ENCODE measurements around the gene RNF220.

Gene RNF220

DNA sequence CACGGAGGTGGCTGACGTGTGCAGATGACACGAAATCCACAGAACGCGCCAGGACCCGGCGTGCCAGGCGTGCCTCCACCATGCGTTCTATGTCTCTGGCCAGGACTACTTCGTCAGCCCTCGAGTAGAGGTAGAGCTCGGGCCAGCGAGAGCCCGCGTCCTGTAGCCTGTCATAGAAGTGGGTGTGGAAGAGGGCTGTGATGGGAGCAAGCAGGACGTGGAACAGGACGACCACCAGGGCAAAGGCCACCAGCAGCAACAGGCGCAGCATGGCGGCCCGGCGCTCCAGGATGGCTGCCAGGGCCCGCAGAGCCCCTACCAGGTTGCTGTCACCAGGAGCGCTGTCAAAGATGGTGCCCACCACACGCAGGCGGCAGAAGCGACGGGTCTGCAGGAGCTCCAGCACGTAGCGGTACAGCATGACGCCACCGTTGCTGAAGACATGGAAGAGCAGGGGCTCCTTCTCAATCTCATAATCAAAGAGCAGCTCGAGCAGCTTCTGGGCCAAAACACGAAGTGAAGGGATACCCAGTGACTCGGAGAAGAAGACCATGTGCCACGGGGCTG is 249.6 kb downstream of the RNF220 start:
- DNase-seq (ENCODE audit: low read depth): no peak
- TF ChIP-seq, protein P1, sequence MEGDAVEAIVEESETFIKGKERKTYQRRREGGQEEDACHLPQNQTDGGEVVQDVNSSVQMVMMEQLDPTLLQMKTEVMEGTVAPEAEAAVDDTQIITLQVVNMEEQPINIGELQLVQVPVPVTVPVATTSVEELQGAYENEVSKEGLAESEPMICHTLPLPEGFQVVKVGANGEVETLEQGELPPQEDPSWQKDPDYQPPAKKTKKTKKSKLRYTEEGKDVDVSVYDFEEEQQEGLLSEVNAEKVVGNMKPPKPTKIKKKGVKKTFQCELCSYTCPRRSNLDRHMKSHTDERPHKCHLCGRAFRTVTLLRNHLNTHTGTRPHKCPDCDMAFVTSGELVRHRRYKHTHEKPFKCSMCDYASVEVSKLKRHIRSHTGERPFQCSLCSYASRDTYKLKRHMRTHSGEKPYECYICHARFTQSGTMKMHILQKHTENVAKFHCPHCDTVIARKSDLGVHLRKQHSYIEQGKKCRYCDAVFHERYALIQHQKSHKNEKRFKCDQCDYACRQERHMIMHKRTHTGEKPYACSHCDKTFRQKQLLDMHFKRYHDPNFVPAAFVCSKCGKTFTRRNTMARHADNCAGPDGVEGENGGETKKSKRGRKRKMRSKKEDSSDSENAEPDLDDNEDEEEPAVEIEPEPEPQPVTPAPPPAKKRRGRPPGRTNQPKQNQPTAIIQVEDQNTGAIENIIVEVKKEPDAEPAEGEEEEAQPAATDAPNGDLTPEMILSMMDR (conservative IDR thresholded peaks at IDR 0.05; ENCODE audit: low read depth, low read length): no peak
- H3K4me3 ChIP-seq (ENCODE audit: low read depth, low read length): no peak overlapping the region

DNA sequence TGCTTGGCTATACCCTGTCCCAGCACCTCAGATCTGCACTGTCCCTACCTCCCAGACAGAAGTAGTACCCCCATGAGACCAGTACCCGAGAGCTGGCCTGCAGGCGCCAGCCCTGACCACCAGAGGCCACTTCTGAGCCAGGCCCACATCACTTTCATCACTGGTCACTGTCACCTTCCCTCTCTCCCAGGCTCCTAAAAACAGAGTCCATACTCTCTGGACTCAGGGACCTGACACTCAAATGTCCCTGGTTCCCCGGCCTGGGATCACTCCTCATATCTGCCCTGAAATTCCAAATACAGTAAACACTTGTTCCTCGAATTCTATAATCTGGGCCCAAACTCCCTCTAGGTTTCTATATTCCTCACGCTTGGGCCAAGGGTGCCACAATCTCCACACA is 250.6 kb downstream of the RNF220 start:
- H3K4me3 ChIP-seq (ENCODE audit: low read depth, low read length): no peak overlapping the region
- TF ChIP-seq, protein P1 (conservative IDR thresholded peaks at IDR 0.05; ENCODE audit: low read depth, low read length): peak; percentile 88
- DNase-seq (ENCODE audit: low read depth): peak; percentile 29

DNA sequence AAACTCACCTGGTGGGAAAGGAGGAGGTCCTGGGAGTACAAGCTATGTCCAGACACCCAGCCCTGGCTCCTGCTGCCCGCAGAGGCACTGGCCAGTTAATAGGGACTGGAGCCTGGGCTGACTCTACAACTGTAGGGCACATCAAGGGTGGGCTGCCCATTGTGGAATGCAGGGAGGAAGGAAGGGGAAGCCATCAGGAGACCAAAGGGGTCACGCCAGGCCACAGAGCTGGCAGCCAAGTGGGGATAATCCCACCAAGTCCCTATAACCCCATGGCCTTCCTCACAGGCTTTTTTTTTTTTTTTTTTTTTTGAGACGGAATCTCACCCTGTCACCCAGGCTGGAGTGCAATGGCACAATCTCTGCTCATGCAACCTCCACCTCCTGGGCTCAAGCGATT is 254.5 kb downstream of the RNF220 start:
- TF ChIP-seq, protein P1 (conservative IDR thresholded peaks at IDR 0.05; ENCODE audit: low read depth, low read length): no peak
- H3K4me3 ChIP-seq (ENCODE audit: low read depth, low read length): no peak overlapping the region
- DNase-seq (ENCODE audit: low read depth): no peak

DNA sequence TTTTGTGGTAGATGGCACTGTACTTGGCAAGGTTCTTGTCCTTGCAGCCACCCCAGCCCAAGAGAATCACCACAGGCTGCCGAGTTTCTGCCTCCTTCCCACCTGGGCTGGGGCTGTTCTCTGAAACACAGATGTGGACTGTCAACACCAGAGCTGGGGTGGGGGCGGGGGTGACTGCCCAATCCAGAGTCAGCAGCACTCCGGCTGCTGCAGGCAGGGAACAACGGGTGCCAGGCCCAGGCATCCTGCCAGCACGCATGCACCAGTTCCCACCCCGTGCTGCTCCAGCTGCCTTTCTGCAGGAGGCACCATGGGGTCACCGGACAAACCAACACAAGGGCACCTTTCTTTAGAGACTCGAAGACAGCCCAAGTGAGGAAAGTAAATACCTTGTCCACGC is 255.1 kb downstream of the RNF220 start:
- no peak overlapping the region for H3K4me3 ChIP-seq (ENCODE audit: low read depth, low read length)
- TF ChIP-seq, protein P1 (conservative IDR thresholded peaks at IDR 0.05; ENCODE audit: low read depth, low read length): no peak
- no peak for DNase-seq (ENCODE audit: low read depth)

DNA sequence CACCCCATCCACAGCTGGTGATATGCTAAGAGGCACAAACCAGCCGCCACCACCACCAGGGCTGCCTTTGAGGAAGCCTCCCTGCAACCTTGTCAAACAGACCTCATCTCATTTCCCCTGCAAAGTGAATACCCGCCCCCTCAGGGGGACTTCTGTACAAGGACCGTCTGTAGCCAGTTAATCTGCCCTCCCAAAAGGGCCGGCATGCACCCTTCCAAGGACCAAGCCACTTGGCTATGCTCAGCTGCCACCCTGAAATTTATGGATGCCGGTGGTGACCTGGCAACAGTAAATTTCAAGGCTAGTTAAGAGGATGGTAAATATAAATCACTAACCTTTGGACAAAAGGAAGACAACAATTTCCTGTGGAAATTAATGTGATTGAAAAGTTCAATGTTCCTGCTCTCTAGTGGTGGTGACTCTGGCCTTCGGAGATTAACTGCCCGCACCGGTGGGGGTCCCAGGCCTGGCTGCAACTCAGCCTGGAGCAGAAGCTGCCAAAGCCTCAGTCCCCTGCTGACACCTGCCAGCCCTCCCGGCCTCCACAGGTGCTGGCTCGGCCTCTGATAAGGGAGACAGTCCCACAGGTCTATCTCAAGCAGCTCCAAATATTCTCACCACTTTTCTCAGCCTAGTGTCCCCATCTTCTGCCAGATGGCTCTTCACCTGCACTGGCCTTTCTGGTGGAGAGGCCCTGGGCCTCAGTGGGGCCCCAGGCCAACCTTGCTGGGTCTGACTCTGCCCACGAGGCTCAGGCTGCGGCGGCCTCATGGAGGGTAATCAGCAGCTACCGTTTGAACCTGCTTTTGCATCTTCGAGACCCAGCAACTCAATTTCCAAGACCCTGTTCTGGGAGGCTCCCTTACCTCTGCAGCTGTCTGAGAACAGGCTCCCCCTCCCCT is 257.0 kb downstream of the RNF220 start:
- no peak for DNase-seq (ENCODE audit: low read depth)
- TF ChIP-seq, protein P1 (conservative IDR thresholded peaks at IDR 0.05; ENCODE audit: low read depth, low read length): no peak
- no peak overlapping the region for H3K4me3 ChIP-seq (ENCODE audit: low read depth, low read length)

DNA sequence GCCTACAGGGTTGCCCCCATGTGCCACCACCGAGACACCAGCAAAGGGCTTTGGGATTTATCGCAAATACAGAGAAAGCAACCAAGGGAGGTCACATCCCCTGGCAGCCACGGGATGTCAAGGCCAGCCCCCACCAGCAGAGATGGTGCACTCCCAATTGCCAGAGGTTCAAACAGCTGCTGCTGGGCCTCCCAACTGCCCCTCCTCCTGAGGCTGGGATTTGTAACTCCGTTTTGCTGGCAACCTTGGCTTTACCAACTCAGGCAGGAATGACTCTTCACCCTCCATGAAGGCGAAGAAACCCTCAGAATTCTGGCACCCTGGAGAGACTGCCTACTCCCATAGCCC is 257.6 kb downstream of the RNF220 start:
- DNase-seq (ENCODE audit: low read depth): no peak
- H3K4me3 ChIP-seq (ENCODE audit: low read depth, low read length): no peak overlapping the region
- TF ChIP-seq, protein P1 (conservative IDR thresholded peaks at IDR 0.05; ENCODE audit: low read depth, low read length): no peak

DNA sequence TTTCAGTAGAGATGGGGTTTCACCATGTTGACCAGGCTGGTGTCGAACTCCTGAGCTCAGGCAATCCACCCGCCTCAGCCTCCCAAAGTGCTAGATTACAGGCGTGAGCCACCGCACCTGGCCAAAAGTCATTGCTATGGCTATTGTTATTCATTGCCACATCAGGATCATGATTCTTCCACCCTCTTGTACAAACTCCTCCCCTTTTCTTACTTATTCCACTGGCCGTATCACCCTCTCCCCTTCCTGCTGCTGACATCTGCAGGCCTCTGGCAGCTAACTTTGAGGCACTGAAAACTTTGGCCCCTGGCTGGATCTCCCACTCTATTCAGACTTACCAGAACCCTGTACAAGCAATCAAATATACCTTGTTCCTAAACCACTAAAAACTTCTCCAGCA is 258.4 kb downstream of the RNF220 start:
- no peak overlapping the region for H3K4me3 ChIP-seq (ENCODE audit: low read depth, low read length)
- TF ChIP-seq, protein P1 (conservative IDR thresholded peaks at IDR 0.05; ENCODE audit: low read depth, low read length): no peak
- no peak for DNase-seq (ENCODE audit: low read depth)

Measured in choroid plexus epithelial cell (primary cell).